ENCODE results near the gene FYB2. TPM values are rescaled to one million over a fixed set of nuclear protein-coding genes. Genes with fewer than 3 reads are reported as not detected.

FYB2 gene
- total RNA-seq, 1 donor from 2014 or later = 15.2 TPM

- no peak for ATAC-seq
- intact Hi-C loops (cut with micrococcal nuclease) = loop anchor here (10.0 kb wide), 1 partner anchor 1327 kb away; no protein-coding TSS in a partner anchor
- DNase-seq = no peak
Measured at GRCh38 chr1:56837244-56837939, 18.2 kb upstream of the FYB2 start.

GRCh38 chr1:56836359-56836758, 17.2 kb upstream of the FYB2 start:
- ATAC-seq = no peak
- DNase-seq = no peak
- intact Hi-C loops (cut with micrococcal nuclease) = loop anchor here (10.0 kb wide), 1 partner anchor 1328 kb away; no protein-coding TSS in a partner anchor

- intact Hi-C loops (cut with micrococcal nuclease) = loop anchor here (10.0 kb wide), 1 partner anchor 1329 kb away; no protein-coding TSS in a partner anchor
- ATAC-seq = no peak
- no peak for DNase-seq
Measured at GRCh38 chr1:56835657-56836056, 16.5 kb upstream of the FYB2 start.

- intact Hi-C loops (cut with micrococcal nuclease) = loop anchor here (10.0 kb wide), 1 partner anchor 1330 kb away; no protein-coding TSS in a partner anchor
- no peak for DNase-seq
- ATAC-seq = no peak
Measured at GRCh38 chr1:56834137-56834900, 15.1 kb upstream of the FYB2 start.

- DNase-seq (no peak), ATAC-seq (no peak)
- intact Hi-C loops (cut with micrococcal nuclease) = loop anchor here (10.0 kb wide), 1 partner anchor 1332 kb away; no protein-coding TSS in a partner anchor
Measured at GRCh38 chr1:56833088-56833487, 13.9 kb upstream of the FYB2 start.

- ATAC-seq (peak; percentile 78), DNase-seq (peak; percentile 69)
- intact Hi-C loops (cut with micrococcal nuclease) = loop anchor here (10.0 kb wide), 1 partner anchor 1333 kb away; no protein-coding TSS in a partner anchor
Measured at GRCh38 chr1:56831871-56832693, 12.9 kb upstream of the FYB2 start.

- DNase-seq = no peak
- no peak for ATAC-seq
- intact Hi-C loops (cut with micrococcal nuclease) = loop anchor here (10.0 kb wide), 1 partner anchor 1335 kb away; no protein-coding TSS in a partner anchor
Measured at GRCh38 chr1:56830052-56830451, 10.8 kb upstream of the FYB2 start.

- intact Hi-C loops (cut with micrococcal nuclease) = no loop called here
- DNase-seq (no peak), ATAC-seq (no peak)
Measured at GRCh38 chr1:56827711-56828110, 8.5 kb upstream of the FYB2 start.

- DNase-seq (no peak), ATAC-seq (no peak)
- intact Hi-C loops (cut with micrococcal nuclease) = no loop called here
Measured at GRCh38 chr1:56825436-56825835, 6.2 kb upstream of the FYB2 start.

GRCh38 chr1:56824938-56825337, 5.7 kb upstream of the FYB2 start:
- no peak for DNase-seq
- intact Hi-C loops (cut with micrococcal nuclease) = loop anchor here (5.0 kb wide), 1 partner anchor 68 kb away; no protein-coding TSS in a partner anchor
- no peak for ATAC-seq

- DNase-seq = no peak
- ATAC-seq = no peak
- intact Hi-C loops (cut with micrococcal nuclease) = loop anchor here (5.0 kb wide), 1 partner anchor 67 kb away; no protein-coding TSS in a partner anchor
Measured at GRCh38 chr1:56824271-56824670, 5.1 kb upstream of the FYB2 start.

- DNase-seq (no peak), ATAC-seq (no peak)
- intact Hi-C loops (cut with micrococcal nuclease) = loop anchor here (5.0 kb wide), 1 partner anchor 64 kb away; no protein-coding TSS in a partner anchor
Measured at GRCh38 chr1:56821462-56821797, 2.2 kb upstream of the FYB2 start.

GRCh38 chr1:56820755-56821461, 1.7 kb upstream of the FYB2 start:
- DNase-seq (peak; percentile 89), ATAC-seq (peak; percentile 62)
- intact Hi-C loops (cut with micrococcal nuclease) = loop anchor here (5.0 kb wide), 1 partner anchor 64 kb away; no protein-coding TSS in a partner anchor

- intact Hi-C loops (cut with micrococcal nuclease) = no loop called here
- peak; percentile 25 for ATAC-seq
- no peak for DNase-seq
Measured at GRCh38 chr1:56817716-56818463, 1.3 kb downstream of the FYB2 start.

GRCh38 chr1:56816909-56817308, 2.3 kb downstream of the FYB2 start:
- DNase-seq (no peak), ATAC-seq (no peak)
- intact Hi-C loops (cut with micrococcal nuclease) = no loop called here

GRCh38 chr1:56816264-56816663, 2.9 kb downstream of the FYB2 start:
- intact Hi-C loops (cut with micrococcal nuclease) = no loop called here
- ATAC-seq (no peak), DNase-seq (no peak)

GRCh38 chr1:56814205-56814604, 5.0 kb downstream of the FYB2 start:
- intact Hi-C loops (cut with micrococcal nuclease) = no loop called here

GRCh38 chr1:56811331-56811730, 7.9 kb downstream of the FYB2 start:
- peak; percentile 43 for DNase-seq
- peak; percentile 67 for ATAC-seq
- intact Hi-C loops (cut with micrococcal nuclease) = no loop called here

More at GRCh38 chr1:56814205-56814604, 5.0 kb downstream of the FYB2 start:
- no peak for ATAC-seq
- DNase-seq = no peak
